ENCODE data around the gene TMEM63C. TPM values are rescaled to one million over a fixed set of nuclear protein-coding genes. Genes with fewer than 3 reads are reported as not detected.

The TMEM63C gene
- total RNA-seq, 1 donor from 2014 or later = 6.6 TPM

GRCh38 chr14:77259025-77259715 lies 77.6 kb downstream of the TMEM63C start:
- no peaks in the 10 kb centered on the region for H3K4me1 Mint-ChIP-seq (ENCODE audit: unreplicated experiment)
- H3K27me3 Mint-ChIP-seq (ENCODE audit: unreplicated experiment) = peaks cover 11% of the 10 kb centered on the region
- no peak overlapping the region for H3K4me3 Mint-ChIP-seq (ENCODE audit: unreplicated experiment)
- no peak for DNase-seq (ENCODE audit: low spot score)
- peaks cover 9% of the 10 kb centered on the region for H3K36me3 Mint-ChIP-seq (ENCODE audit: low read depth, unreplicated experiment)
- no peaks in the 10 kb centered on the region for H3K9me3 Mint-ChIP-seq (ENCODE audit: unreplicated experiment)
- H3K27ac Mint-ChIP-seq (ENCODE audit: unreplicated experiment) = no peak overlapping the region
- TF ChIP-seq CTCF (IDR thresholded peaks at IDR 0.05; ENCODE audit: unreplicated experiment) = no peak

- Mint-ChIP-seq H3K27ac (ENCODE audit: unreplicated experiment) (no peak overlapping the region), H3K4me1 (ENCODE audit: unreplicated experiment) (no peaks in the 10 kb centered on the region), H3K4me3 (ENCODE audit: unreplicated experiment) (no peak overlapping the region), H3K27me3 (ENCODE audit: unreplicated experiment) (peaks cover 11% of the 10 kb centered on the region), H3K9me3 (ENCODE audit: unreplicated experiment) (no peaks in the 10 kb centered on the region), H3K36me3 (ENCODE audit: low read depth, unreplicated experiment) (peaks cover 4% of the 10 kb centered on the region)
- TF ChIP-seq CTCF (IDR thresholded peaks at IDR 0.05; ENCODE audit: unreplicated experiment) = no peak
- DNase-seq (ENCODE audit: low spot score) = no peak
These were observed 78.6 kb downstream of the TMEM63C start for GRCh38 chr14:77260199-77260598.

GRCh38 chr14:77260631-77261030 lies 79.0 kb downstream of the TMEM63C start:
- Mint-ChIP-seq H3K27ac (ENCODE audit: unreplicated experiment) (no peak overlapping the region), H3K27me3 (ENCODE audit: unreplicated experiment) (peaks cover 11% of the 10 kb centered on the region), H3K9me3 (ENCODE audit: unreplicated experiment) (no peaks in the 10 kb centered on the region), H3K4me3 (ENCODE audit: unreplicated experiment) (no peak overlapping the region), H3K36me3 (ENCODE audit: low read depth, unreplicated experiment) (peaks cover under 1% of the 10 kb centered on the region), H3K4me1 (ENCODE audit: unreplicated experiment) (no peaks in the 10 kb centered on the region)
- TF ChIP-seq CTCF (IDR thresholded peaks at IDR 0.05; ENCODE audit: unreplicated experiment) = no peak
- no peak for DNase-seq (ENCODE audit: low spot score)

- no peak for DNase-seq (ENCODE audit: low spot score)
- peaks cover 4% of the 10 kb centered on the region for H3K36me3 Mint-ChIP-seq (ENCODE audit: low read depth, unreplicated experiment)
- no peaks in the 10 kb centered on the region for H3K9me3 Mint-ChIP-seq (ENCODE audit: unreplicated experiment)
- no peak overlapping the region for H3K27ac Mint-ChIP-seq (ENCODE audit: unreplicated experiment)
- no peak overlapping the region for H3K4me3 Mint-ChIP-seq (ENCODE audit: unreplicated experiment)
- H3K27me3 Mint-ChIP-seq (ENCODE audit: unreplicated experiment) = peaks cover 18% of the 10 kb centered on the region
- no peaks in the 10 kb centered on the region for H3K4me1 Mint-ChIP-seq (ENCODE audit: unreplicated experiment)
- no peak for TF ChIP-seq CTCF (IDR thresholded peaks at IDR 0.05; ENCODE audit: unreplicated experiment)
These were observed 83.0 kb downstream of the TMEM63C start for GRCh38 chr14:77264466-77265186.

GRCh38 chr14:77265187-77265515 lies 83.6 kb downstream of the TMEM63C start:
- Mint-ChIP-seq H3K4me3 (ENCODE audit: unreplicated experiment) (peak overlapping the region; percentile 37), H3K27ac (ENCODE audit: unreplicated experiment) (no peak overlapping the region), H3K4me1 (ENCODE audit: unreplicated experiment) (peaks cover 2% of the 10 kb centered on the region), H3K36me3 (ENCODE audit: low read depth, unreplicated experiment) (peaks cover 4% of the 10 kb centered on the region), H3K9me3 (ENCODE audit: unreplicated experiment) (no peaks in the 10 kb centered on the region), H3K27me3 (ENCODE audit: unreplicated experiment) (peaks cover 21% of the 10 kb centered on the region)
- DNase-seq (ENCODE audit: low spot score) = no peak
- TF ChIP-seq CTCF (IDR thresholded peaks at IDR 0.05; ENCODE audit: unreplicated experiment) = no peak
